ENCODE data around the gene TMEM25. TPM values are rescaled to one million over a fixed set of nuclear protein-coding genes. Genes with fewer than 3 reads are reported as not detected.

The TMEM25 gene
- total and polyA plus RNA-seq, 2 donors = 14.1 to 23.9 TPM

DNA sequence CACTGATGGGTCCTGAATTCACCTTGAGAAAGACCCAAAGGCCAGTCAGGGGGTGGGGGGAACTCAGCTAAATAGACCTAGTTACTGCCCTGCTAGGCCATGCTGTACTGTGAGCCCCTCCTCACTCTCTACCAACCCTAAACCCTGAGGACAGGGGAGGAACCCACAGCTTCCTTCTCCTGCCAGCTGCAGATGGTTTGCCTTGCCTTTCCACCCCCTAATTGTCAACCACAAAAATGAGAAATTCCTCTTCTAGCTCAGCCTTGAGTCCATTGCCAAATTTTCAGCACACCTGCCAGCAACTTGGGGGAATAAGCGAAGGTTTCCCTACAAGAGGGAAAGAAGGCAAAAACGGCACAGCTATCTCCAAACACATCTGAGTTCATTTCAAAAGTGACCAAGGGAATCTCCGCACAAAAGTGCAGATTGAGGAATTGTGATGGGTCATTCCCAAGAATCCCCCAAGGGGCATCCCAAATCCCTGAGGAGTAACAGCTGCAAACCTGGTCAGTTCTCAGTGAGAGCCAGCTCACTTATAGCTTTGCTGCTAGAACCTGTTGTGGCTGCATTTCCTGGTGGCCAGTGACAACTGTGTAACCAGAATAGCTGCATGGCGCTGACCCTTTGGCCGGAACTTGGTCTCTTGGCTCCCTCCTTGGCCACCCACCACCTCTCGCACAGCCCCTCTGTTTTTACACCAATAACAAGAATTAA lies 6.1 kb upstream of the TMEM25 start:
- no peak for DNase-seq (ENCODE audit: extremely low spot score)
- 89% methylated on average over 6 of the region's 6 CpGs for WGBS

DNA sequence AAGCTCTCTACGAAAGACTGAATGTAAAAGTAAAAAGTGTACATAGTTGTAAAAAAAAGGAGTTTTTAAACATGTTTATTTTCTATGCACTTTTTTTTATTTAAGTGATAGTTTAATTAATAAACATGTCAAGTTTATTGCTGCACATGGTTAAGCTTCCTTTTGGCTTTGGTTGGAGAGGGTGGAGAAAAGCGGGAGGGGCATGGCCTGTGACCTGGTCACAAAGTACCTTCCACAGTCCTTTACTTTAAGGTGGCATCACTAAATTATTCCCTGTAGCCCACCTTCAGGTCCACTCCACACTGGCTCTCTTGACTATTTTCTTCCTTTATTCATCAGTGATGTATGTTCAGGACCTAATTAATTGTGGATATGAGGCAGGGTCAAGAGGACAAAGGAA lies 4.3 kb upstream of the TMEM25 start:
- Histone ChIP-seq H3K4me3 (ENCODE audit: low read depth, low read length) (no peak overlapping the region), H3K4me1 (ENCODE audit: insufficient read depth) (no peaks in the 10 kb centered on the region), H3K27ac (ENCODE audit: low read depth) (no peak overlapping the region), H3K36me3 (ENCODE audit: insufficient read depth) (no peaks in the 10 kb centered on the region)
- 86% methylated on average over 2 of the region's 2 CpGs for WGBS
- no peak for DNase-seq (ENCODE audit: extremely low spot score)

More for the DNA sequence above, 6.1 kb upstream of the TMEM25 start:
- Histone ChIP-seq H3K36me3 (ENCODE audit: insufficient read depth) (peaks cover 3% of the 10 kb centered on the region), H3K27ac (ENCODE audit: low read depth) (no peak overlapping the region), H3K4me1 (ENCODE audit: insufficient read depth) (no peaks in the 10 kb centered on the region), H3K4me3 (ENCODE audit: low read depth, low read length) (no peak overlapping the region)

DNA sequence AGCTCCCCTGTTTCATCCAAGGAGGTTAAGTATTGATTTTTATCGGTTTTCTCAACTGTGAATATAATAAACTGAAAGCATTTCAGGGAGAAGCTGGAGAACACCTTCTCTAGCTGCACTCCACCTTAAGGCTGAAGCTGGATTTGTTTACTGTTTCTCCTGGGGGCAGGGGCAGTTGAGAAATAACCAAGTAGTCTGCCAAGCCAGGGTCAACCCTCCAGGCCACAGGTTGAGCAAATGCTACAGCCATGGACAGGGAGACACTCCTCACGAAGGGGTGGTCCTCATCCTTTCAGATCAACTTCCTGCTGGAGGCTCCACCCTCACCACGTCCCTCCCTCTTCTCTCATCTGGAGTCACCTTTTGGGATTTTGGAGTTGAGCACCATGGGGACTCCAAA lies 3.9 kb upstream of the TMEM25 start, which contains the start of gene TTC36:
Gene TTC36, plus strand, starts transcription at position 366 of the 400 bp plus-strand sequence. Its CDS starts 21 bp downstream, at position 387.
- no peak for DNase-seq (ENCODE audit: extremely low spot score)
- Histone ChIP-seq H3K4me3 (ENCODE audit: low read depth, low read length) (no peak within 1 kb of the TSS), H3K4me1 (ENCODE audit: insufficient read depth) (no peaks in the 10 kb centered on the region), H3K27ac (ENCODE audit: low read depth) (no peak within 1 kb of the TSS), H3K36me3 (ENCODE audit: insufficient read depth) (no peaks in the 10 kb centered on the region)
- WGBS = 60% methylated on average over 3 of the region's 3 CpGs

DNA sequence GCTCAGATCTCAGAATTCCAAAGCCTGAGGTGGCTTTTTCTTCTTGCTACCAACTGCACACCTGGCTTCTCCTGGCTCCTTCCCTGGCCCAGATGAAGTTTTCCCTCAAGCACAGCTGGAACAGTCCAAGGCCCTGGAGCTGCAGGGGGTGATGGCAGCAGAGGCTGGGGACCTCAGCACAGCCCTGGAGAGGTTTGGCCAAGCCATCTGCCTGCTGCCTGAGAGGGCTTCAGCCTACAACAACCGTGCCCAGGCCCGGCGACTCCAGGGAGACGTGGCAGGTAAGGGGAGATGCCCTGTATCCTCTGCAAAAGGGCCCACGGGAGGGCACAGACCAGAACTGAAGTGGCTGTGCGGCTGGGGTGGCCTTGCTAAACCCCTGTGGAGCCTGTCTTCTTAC lies 2.5 kb upstream of the TMEM25 start:
- H3K4me3 ChIP-seq (ENCODE audit: low read depth, low read length) = no peak overlapping the region
- no peaks in the 10 kb centered on the region for H3K4me1 ChIP-seq (ENCODE audit: insufficient read depth)
- WGBS = 95% methylated on average over 6 of the region's 6 CpGs
- H3K36me3 ChIP-seq (ENCODE audit: insufficient read depth) = no peaks in the 10 kb centered on the region
- DNase-seq (ENCODE audit: extremely low spot score) = no peak
- no peak overlapping the region for H3K27ac ChIP-seq (ENCODE audit: low read depth)

DNA sequence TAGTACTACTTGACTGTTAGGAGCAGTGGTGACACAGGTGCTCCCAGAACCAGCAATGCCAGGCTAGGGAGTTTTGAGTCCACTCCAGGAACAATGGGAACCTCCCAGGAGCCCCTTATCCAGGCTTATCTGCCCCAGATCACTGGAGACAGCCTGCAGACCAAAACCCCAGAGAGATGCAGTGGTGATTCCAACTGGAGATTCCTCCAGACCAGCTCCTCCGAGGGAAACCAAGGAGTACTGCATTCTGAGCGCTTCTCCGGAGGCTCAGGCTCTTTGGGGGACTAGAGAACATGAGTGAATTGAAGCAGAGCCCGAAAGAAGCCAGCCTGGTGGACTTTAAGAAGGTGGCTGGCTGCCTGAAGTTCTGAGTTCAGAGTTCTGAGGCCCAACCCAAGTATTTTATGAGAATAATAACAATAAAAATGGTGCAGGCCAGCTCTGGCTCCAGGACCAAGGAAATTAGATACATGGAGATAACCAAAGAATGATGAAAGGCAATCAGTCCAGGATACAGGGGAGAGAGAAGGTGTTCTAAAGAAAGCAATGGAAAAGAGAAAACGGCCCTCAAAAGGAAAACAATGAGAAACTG lies 1.3 kb upstream of the TMEM25 start:
- H3K4me3 ChIP-seq (ENCODE audit: low read depth, low read length) = peak overlapping the region; percentile 88
- H3K36me3 ChIP-seq (ENCODE audit: insufficient read depth) = no peaks in the 10 kb centered on the region
- DNase-seq (ENCODE audit: extremely low spot score) = no peak
- 70% methylated on average over 5 of the region's 5 CpGs for WGBS
- no peaks in the 10 kb centered on the region for H3K4me1 ChIP-seq (ENCODE audit: insufficient read depth)
- no peak overlapping the region for H3K27ac ChIP-seq (ENCODE audit: low read depth)

DNA sequence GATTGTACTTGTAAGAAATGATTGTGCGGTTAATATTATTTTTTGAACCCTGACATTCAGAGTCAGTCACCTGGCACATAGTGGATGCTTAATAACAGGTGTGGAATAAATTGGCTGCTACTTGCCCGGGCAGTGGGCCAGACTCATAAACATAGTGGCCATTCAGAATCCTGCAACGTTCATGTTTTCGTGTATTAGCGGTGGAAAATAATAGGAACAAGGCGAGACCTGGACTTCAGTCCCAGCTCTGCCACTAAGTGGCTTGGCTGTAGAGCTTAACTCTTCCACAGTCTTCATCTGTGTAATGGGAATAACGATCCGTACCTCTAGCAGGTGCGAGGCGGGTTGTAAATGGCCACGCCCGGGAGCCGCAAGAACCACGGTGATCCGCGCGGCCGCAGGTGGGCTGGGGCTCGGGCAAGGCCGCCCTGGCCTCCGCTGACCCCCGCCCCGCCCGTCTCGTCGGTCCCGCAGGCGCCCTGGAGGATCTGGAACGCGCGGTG lies 761 bp upstream of the TMEM25 start:
- DNase-seq (ENCODE audit: extremely low spot score) = no peak
- Histone ChIP-seq H3K4me1 (ENCODE audit: insufficient read depth) (no peaks in the 10 kb centered on the region), H3K4me3 (ENCODE audit: low read depth, low read length) (peak overlapping the region; percentile 88), H3K27ac (ENCODE audit: low read depth) (no peak overlapping the region), H3K36me3 (ENCODE audit: insufficient read depth) (no peaks in the 10 kb centered on the region)
- 4% methylated on average over 31 of the region's 31 CpGs for WGBS

DNA sequence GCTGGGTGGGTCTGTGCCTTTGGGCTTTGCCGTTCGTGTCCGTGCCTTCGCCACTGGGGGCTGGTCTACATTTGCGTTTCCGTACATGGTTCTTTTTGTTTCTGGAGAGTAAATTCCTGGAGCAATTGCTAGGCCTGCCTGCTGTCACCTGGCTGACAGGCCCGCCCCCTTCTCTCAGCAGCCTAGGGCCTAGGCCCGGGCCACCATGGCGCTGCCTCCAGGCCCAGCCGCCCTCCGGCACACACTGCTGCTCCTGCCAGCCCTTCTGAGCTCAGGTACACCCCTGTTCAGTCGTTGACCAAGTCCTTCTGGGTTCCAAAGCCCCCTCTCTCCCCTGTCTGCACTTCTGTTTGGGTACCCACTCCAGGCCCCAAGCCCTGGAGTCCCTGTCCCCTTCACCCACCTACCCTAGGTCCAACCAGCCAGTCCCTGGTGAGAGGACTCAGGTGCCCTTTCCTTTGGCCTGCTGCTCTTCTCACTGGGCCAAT lies 649 bp downstream of the TMEM25 start:
- Histone ChIP-seq H3K4me1 (ENCODE audit: insufficient read depth) (no peaks in the 10 kb centered on the region), H3K36me3 (ENCODE audit: insufficient read depth) (no peaks in the 10 kb centered on the region), H3K27ac (ENCODE audit: low read depth) (no peak overlapping the region), H3K4me3 (ENCODE audit: low read depth, low read length) (peak overlapping the region; percentile 88)
- 17% methylated on average over 12 of the region's 12 CpGs for WGBS
- DNase-seq (ENCODE audit: extremely low spot score) = no peak

DNA sequence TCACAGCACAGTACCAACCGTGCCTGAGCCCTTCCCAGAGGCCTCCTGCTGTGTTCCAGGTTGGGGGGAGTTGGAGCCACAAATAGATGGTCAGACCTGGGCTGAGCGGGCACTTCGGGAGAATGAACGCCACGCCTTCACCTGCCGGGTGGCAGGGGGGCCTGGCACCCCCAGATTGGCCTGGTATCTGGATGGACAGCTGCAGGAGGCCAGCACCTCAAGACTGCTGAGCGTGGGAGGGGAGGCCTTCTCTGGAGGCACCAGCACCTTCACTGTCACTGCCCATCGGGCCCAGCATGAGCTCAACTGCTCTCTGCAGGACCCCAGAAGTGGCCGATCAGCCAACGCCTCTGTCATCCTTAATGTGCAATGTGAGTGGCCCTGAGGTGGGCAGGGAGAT lies 1.1 kb downstream of the TMEM25 start:
- WGBS = 82% methylated on average over 10 of the region's 10 CpGs
- no peak for DNase-seq (ENCODE audit: extremely low spot score)
- no peak overlapping the region for H3K4me3 ChIP-seq (ENCODE audit: low read depth, low read length)
- H3K4me1 ChIP-seq (ENCODE audit: insufficient read depth) = no peaks in the 10 kb centered on the region
- no peak overlapping the region for H3K27ac ChIP-seq (ENCODE audit: low read depth)
- no peaks in the 10 kb centered on the region for H3K36me3 ChIP-seq (ENCODE audit: insufficient read depth)

DNA sequence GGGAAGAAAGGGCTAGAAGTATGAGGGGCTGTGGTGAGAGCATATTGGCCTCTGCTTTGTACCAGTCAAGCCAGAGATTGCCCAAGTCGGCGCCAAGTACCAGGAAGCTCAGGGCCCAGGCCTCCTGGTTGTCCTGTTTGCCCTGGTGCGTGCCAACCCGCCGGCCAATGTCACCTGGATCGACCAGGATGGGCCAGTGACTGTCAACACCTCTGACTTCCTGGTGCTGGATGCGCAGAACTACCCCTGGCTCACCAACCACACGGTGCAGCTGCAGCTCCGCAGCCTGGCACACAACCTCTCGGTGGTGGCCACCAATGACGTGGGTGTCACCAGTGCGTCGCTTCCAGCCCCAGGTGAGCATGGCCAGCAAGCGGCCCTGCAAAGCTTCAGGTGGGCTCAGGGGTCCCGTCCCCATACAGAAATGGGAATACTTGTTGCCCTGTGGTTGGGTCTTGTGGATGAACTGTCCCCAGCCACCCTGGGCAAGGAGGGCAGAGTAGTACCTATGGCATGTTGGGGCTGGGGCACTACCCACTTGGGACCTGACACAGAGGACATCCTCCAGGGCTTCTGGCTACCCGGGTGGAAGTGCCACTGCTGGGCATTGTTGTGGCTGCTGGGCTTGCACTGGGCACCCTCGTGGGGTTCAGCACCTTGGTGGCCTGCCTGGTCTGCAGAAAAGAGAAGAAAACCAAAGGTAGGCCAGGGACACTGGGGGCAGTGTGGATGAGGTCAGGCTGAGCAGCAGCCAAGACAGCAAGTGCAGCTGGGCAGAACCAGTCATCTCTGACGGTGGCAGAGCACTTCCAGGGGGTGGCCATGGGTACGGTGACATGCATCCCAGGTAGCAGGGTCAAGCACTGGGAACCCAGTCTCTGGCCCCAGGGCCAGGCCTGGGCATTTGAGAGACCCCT lies 2.1 kb downstream of the TMEM25 start:
- no peak overlapping the region for H3K27ac ChIP-seq (ENCODE audit: low read depth)
- DNase-seq (ENCODE audit: extremely low spot score) = no peak
- H3K4me3 ChIP-seq (ENCODE audit: low read depth, low read length) = no peak overlapping the region
- 92% methylated on average over 19 of the region's 19 CpGs for WGBS
- no peaks in the 10 kb centered on the region for H3K4me1 ChIP-seq (ENCODE audit: insufficient read depth)
- no peaks in the 10 kb centered on the region for H3K36me3 ChIP-seq (ENCODE audit: insufficient read depth)

DNA sequence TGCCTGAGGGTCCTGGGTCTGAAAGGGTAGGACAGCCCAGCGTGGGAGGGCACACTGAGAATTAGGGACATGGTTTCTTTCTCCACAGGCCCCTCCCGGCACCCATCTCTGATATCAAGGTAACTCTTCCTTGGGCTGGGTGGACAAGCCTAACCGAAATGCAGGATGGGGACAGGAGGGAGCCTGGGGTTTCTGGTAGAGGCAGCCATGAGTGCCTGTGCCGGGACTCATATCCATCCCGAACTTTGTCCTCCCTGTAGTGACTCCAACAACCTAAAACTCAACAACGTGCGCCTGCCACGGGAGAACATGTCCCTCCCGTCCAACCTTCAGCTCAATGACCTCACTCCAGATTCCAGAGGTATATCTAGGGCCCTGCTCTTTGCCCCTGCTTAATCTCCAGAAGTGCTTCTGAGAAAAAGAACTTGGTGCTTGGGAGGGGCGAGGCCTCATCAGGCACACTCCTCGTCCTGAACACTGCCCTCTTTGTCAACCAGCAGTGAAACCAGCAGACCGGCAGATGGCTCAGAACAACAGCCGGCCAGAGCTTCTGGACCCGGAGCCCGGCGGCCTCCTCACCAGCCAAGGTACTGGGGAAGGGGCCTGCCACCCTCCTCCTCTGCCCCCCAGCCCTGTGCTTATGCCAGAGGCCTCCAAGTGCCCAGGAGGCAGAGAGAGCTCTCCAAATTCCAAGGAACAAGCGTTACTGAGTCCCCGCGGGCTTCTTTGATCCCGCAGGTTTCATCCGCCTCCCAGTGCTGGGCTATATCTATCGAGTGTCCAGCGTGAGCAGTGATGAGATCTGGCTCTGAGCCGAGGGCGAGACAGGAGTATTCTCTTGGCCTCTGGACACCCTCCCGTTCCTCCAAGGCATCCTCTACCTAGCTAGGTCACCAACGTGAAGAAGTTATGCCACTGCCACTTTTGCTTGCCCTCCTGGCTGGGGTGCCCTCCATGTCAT lies 3.1 kb downstream of the TMEM25 start:
- no peak overlapping the region for H3K27ac ChIP-seq (ENCODE audit: low read depth)
- H3K4me1 ChIP-seq (ENCODE audit: insufficient read depth) = no peaks in the 10 kb centered on the region
- DNase-seq (ENCODE audit: extremely low spot score) = no peak
- WGBS = 80% methylated on average over 27 of the region's 27 CpGs
- no peaks in the 10 kb centered on the region for H3K36me3 ChIP-seq (ENCODE audit: insufficient read depth)
- H3K4me3 ChIP-seq (ENCODE audit: low read depth, low read length) = no peak overlapping the region

DNA sequence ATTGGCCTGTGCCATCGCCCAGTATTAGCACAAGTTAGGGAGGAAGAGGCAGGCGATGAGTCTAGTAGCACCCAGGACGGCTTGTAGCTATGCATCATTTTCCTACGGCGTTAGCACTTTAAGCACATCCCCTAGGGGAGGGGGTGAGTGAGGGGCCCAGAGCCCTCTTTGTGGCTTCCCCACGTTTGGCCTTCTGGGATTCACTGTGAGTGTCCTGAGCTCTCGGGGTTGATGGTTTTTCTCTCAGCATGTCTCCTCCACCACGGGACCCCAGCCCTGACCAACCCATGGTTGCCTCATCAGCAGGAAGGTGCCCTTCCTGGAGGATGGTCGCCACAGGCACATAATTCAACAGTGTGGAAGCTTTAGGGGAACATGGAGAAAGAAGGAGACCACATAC lies 4.3 kb downstream of the TMEM25 start:
- Histone ChIP-seq H3K36me3 (ENCODE audit: insufficient read depth) (no peaks in the 10 kb centered on the region), H3K4me3 (ENCODE audit: low read depth, low read length) (no peak overlapping the region), H3K27ac (ENCODE audit: low read depth) (no peak overlapping the region), H3K4me1 (ENCODE audit: insufficient read depth) (no peaks in the 10 kb centered on the region)
- 81% methylated on average over 9 of the region's 9 CpGs for WGBS
- no peak for DNase-seq (ENCODE audit: extremely low spot score)

DNA sequence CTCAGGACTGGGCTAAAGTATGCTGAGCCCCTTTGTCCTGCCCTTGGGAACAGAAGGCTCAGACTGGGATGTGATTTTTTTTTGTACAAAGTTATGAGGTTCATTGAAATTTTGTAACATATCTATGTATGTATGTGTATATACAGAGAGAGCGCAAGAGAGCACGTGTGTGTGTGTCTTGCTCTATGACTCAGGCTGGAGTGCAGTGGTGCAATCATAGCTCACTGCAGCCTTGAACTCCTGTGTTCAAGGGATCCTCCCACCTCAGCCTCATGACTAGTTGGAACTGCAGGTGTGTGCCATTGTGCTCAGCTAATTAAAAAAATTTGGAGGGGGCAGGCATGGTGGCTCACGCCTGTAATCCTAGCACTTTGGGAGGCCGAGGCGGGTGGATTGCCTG lies 5.7 kb downstream of the TMEM25 start:
- Histone ChIP-seq H3K4me3 (ENCODE audit: low read depth, low read length) (no peak overlapping the region), H3K27ac (ENCODE audit: low read depth) (no peak overlapping the region), H3K4me1 (ENCODE audit: insufficient read depth) (no peaks in the 10 kb centered on the region), H3K36me3 (ENCODE audit: insufficient read depth) (no peaks in the 10 kb centered on the region)
- DNase-seq (ENCODE audit: extremely low spot score) = no peak
- 95% methylated on average over 5 of the region's 5 CpGs for WGBS
